A549 (cell line): ENCODE data around the gene TPD52L1. TPM values are rescaled to one million over a fixed set of nuclear protein-coding genes. Genes with fewer than 3 reads are reported as not detected.
A peak's percentile ranks its signal among the peaks of the same experiment; 100 is the strongest.

Source experiments
- ATAC-seq, 2 experiments: fragments of 200-7000 bp in 1 of 2; fragments of >200 bp in 1 of 2; cut with Nextera tagmentation in 1 of 2; cut with Tn5 transposase in 1 of 2; 3 replicates each; pipeline versions ENCODE4 v1.8.0 to v1.9.1; 2018 to 2020; ENCODE audit warnings: mild to moderate bottlenecking in 1 of 2, moderate library complexity in 1 of 2
- CTCF ChIA-PET: fragments of 300-600 bp; sonication (Branson Sonifier 250); formaldehyde crosslinking; extraction: SDS; loops from one replicate; lab custom pipeline; 2021; ENCODE audit warnings: antibody characterized with exemption, inconsistent platforms; lab: Yijun Ruan, JAX
- POLR2A ChIA-PET: fragments of 350-600 bp; formaldehyde crosslinking; extraction: SDS; loops from one replicate; lab custom pipeline; 2021; ENCODE audit warnings: antibody characterized with exemption, inconsistent platforms; lab: Yijun Ruan, JAX
- DNase-seq, 2 experiments: peaks; one replicate each; pipeline versions ENCODE4 v3.0.0 to v3.0.0-alpha.2; 2011 to 2016; ENCODE audit warnings: low read depth in 1 of 2, low spot score in 1 of 2
- FAIRE-seq: peaks from 2 replicates; lab custom pipeline; 2011; peaks lifted over from hg19 to GRCh38; lab: Jason Lieb, UNC
- H3K27ac ChIP-seq, 2 experiments: fragments of >200 bp; sonication (Bioruptor Twin); formaldehyde crosslinking; 3 replicates each; pipeline ENCODE4 v1.5.1; 2016 to 2017
- H3K4me1 ChIP-seq: fragments of >200 bp; sonication (Bioruptor Twin); formaldehyde crosslinking; 3 replicates; pipeline ENCODE4 v1.6.1; 2016
- H3K4me2 ChIP-seq: fragments of >200 bp; sonication (Bioruptor Twin); formaldehyde crosslinking; 3 replicates; pipeline ENCODE4 v1.6.1; 2016
- H3K4me3 ChIP-seq: fragments of >200 bp; sonication (Bioruptor Twin); formaldehyde crosslinking; 3 replicates; pipeline ENCODE4 v1.5.1; 2016
- H3K9me3 ChIP-seq: fragments of >200 bp; sonication (Bioruptor Twin); formaldehyde crosslinking; 3 replicates; pipeline ENCODE4 v1.6.1; 2016
- CEBPB ChIP-seq, 2 experiments: fragments of >200 bp in 1 of 2; sonication (Bioruptor Twin) in 1 of 2; formaldehyde crosslinking in 1 of 2; IDR thresholded peaks; 2 replicates each; pipeline ENCODE4 v1.6.1; 2012 to 2016
- CHD4 ChIP-seq: fragments of 200-600 bp; sonication (generic); IDR thresholded peaks from 2 replicates; pipeline ENCODE4 v1.6.1; 2016; ENCODE audit warnings: antibody characterized with exemption, mild to moderate bottlenecking, borderline replicate concordance
- EHF ChIP-seq: fragments of 250-450 bp; sonication (Bioruptor Pico); IDR thresholded peaks from 2 replicates; pipeline ENCODE4 v1.5.0; 2020; ENCODE audit warnings: mild to moderate bottlenecking
- EP300 ChIP-seq, 2 experiments: fragments of >200 bp; sonication (Bioruptor Twin); formaldehyde crosslinking; IDR thresholded peaks; 2 replicates in 1 of 2; 3 replicates in 1 of 2; pipeline ENCODE4 v1.6.1; 2016 to 2017
- ESRRA ChIP-seq: fragments of 150-350 bp; IDR thresholded peaks from 2 replicates; pipeline ENCODE4 v1.6.1; 2014; ENCODE audit warnings: mild to moderate bottlenecking, low read length, borderline replicate concordance
- GATA3 ChIP-seq: IDR thresholded peaks from 2 replicates; pipeline ENCODE4 v1.6.1; 2012; ENCODE audit warnings: borderline replicate concordance
- HOXB5 ChIP-seq: fragments of 250-450 bp; sonication (Bioruptor Pico); IDR thresholded peaks from 2 replicates; pipeline ENCODE4 v1.5.0; 2020; ENCODE audit warnings: mild to moderate bottlenecking, moderate library complexity
- JUN ChIP-seq, 2 experiments: fragments of >200 bp; sonication (Bioruptor Twin); formaldehyde crosslinking; IDR thresholded peaks; 2 replicates in 1 of 2; 3 replicates in 1 of 2; pipeline ENCODE4 v1.6.1; 2016 to 2017
- JUNB ChIP-seq: fragments of >200 bp; sonication (Bioruptor Twin); formaldehyde crosslinking; IDR thresholded peaks from 2 replicates; pipeline ENCODE4 v1.6.1; 2016
- NFE2L2 ChIP-seq: fragments of 150-350 bp; conservative IDR thresholded peaks from 2 replicates; pipeline ENCODE4 v1.6.1; 2014; ENCODE audit warnings: low read length
- POLR2A ChIP-seq: IDR thresholded peaks from 2 replicates; pipeline ENCODE4 v1.6.1; 2012; ENCODE audit warnings: mild to moderate bottlenecking, low read length
- RAD21 ChIP-seq, 2 experiments: fragments of >200 bp in 1 of 2; sonication (Bioruptor Twin) in 1 of 2; formaldehyde crosslinking in 1 of 2; IDR thresholded peaks in 1 of 2; conservative IDR thresholded peaks in 1 of 2; 2 replicates in 1 of 2; 3 replicates in 1 of 2; pipeline ENCODE4 v1.6.1; 2012 to 2018; ENCODE audit warnings: inconsistent platforms in 1 of 2
- RNF2 ChIP-seq: fragments of 200-600 bp; sonication (generic); IDR thresholded peaks from 2 replicates; pipeline ENCODE4 v1.6.1; 2016; ENCODE audit warnings: low read depth, mild to moderate bottlenecking, antibody characterized with exemption, moderate library complexity, borderline replicate concordance
- SREBF2 ChIP-seq: fragments of 450-650 bp; IDR thresholded peaks from 2 replicates; pipeline ENCODE4 v1.6.1; 2014; ENCODE audit warnings: mild to moderate bottlenecking, moderate library complexity
- WGBS: methylation state at CpG from one replicate; pipeline ENCODE4 v1.1.6; 2017; ENCODE audit errors: missing lambda C conversion rate; 5-methylcytosine and 5-hydroxymethylcytosine counted together
- polyA plus RNA-seq, 4 experiments: library from polyadenylated mRNA; depleted of rRNA in 3 of 4; stranded (reverse); fragments of >200 nt; fragmentation: RNase III in 1 of 4; extraction: RNeasy Plus Mini Kit Qiagen cat#74134 plus additional on column Dnase treatment in 1 of 4; gene quantifications; 2 replicates in 3 of 4; 3 replicates in 1 of 4; pipeline ENCODE4 v1.2.3, GENCODE V29; 2011 to 2017
- TF ChIP-seq, protein P1 (sequence below): fragments of >200 bp; sonication (Bioruptor Twin); formaldehyde crosslinking; IDR thresholded peaks from 3 replicates; pipeline ENCODE4 v1.5.1; 2016
- TF ChIP-seq, protein P2 (sequence below): fragments of >200 bp; sonication (Bioruptor Twin); formaldehyde crosslinking; IDR thresholded peaks from 2 replicates; pipeline ENCODE4 v1.6.1; 2016
- TF ChIP-seq, protein P3 (sequence below): IDR thresholded peaks from 2 replicates; pipeline ENCODE4 v1.6.1; 2012
- TF ChIP-seq, protein P4 (sequence below): fragments of >200 bp; sonication (Bioruptor Twin); formaldehyde crosslinking; IDR thresholded peaks from 3 replicates; pipeline ENCODE4 v1.6.1; 2016
- TF ChIP-seq, protein P5 (sequence below): fragments of 150-350 bp; IDR thresholded peaks from 2 replicates; pipeline ENCODE4 v1.6.1; 2014; ENCODE audit warnings: low read depth, mild to moderate bottlenecking, low read length

The TPD52L1 gene
- polyA plus RNA-seq, 2 of the 4 experiments (the other 2 are of a cell fraction) = 90.1 to 144 TPM

DNA sequence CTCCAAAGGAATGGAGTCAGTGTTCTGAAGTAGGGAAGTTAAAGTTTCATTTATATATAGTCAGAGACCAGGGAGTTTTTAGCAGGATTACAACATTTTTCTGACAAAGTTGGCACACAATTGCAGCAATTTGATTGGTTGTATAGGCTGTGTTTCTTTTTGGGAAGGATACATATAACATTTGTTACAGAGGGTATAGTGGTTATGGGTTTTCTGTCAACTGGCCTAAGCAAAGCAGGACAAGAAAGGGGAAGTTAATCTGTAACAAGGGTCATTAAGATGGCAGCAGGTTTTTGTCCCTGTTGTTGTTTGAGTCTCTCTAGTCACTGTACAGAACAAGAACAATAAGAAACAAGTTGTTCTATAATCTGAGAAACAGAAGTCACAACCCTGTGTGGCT lies 41.4 kb downstream of the TPD52L1 start:
- peaks cover 86% of the 10 kb centered on the region for H3K4me1 ChIP-seq
- peak overlapping the region; percentile 92 for H3K4me2 ChIP-seq
- ChIA-PET CTCF (interaction anchor here (1.3 to 3.2 kb wide), 2 partner anchors 42 to 115 kb away, joined by 3 to 12 read pairs; partner anchors contain the start of gene TPD52L1), POLR2A (no interaction called here)
- no peak for ATAC-seq
- DNase-seq = no peak
- no peak for FAIRE-seq
- peak overlapping the region; percentile 89 to 95; a peak in 5 of 6 replicates for H3K27ac ChIP-seq
- no peaks in the 10 kb centered on the region for H3K9me3 ChIP-seq
- H3K4me3 ChIP-seq = no peak overlapping the region
- TF ChIP-seq, protein P1, sequence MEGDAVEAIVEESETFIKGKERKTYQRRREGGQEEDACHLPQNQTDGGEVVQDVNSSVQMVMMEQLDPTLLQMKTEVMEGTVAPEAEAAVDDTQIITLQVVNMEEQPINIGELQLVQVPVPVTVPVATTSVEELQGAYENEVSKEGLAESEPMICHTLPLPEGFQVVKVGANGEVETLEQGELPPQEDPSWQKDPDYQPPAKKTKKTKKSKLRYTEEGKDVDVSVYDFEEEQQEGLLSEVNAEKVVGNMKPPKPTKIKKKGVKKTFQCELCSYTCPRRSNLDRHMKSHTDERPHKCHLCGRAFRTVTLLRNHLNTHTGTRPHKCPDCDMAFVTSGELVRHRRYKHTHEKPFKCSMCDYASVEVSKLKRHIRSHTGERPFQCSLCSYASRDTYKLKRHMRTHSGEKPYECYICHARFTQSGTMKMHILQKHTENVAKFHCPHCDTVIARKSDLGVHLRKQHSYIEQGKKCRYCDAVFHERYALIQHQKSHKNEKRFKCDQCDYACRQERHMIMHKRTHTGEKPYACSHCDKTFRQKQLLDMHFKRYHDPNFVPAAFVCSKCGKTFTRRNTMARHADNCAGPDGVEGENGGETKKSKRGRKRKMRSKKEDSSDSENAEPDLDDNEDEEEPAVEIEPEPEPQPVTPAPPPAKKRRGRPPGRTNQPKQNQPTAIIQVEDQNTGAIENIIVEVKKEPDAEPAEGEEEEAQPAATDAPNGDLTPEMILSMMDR = no peak
- TF ChIP-seq CHD4 = no peak

DNA sequence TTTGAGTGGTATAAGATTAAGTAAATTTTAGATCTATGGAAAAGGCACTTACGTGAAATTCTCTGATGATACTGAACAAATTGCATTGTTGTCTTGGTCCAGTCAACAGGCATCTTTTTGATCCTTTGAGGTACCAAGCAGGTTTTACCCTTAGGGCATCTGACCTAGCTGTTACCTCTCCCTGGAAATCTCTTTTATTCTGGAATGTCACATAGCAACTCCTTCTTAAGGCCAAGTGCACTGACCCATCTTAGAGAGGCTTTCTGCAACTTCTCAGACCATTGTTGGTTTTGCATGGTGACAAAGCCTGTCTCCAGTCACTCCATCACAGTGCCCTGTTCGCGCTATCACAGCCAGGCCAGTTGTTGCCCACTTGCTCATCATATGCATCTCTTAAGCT lies 42.0 kb downstream of the TPD52L1 start:
- ChIA-PET POLR2A (no interaction called here), CTCF (interaction anchor here (0.6 to 1.3 kb wide), 3 partner anchors 40 to 115 kb away, joined by 3 to 5 read pairs (median 3); no protein-coding TSS in a partner anchor)
- TF ChIP-seq HOXB5 (CRISPR knock-in tag) (no peak), POLR2A (no peak), SREBF2 (no peak)
- ATAC-seq (no peak), FAIRE-seq (no peak), DNase-seq (no peak)
- Histone ChIP-seq H3K4me2 (peak overlapping the region; percentile 92), H3K9me3 (no peaks in the 10 kb centered on the region), H3K4me3 (no peak overlapping the region), H3K27ac (peak overlapping the region; percentile 89 to 95), H3K4me1 (peaks cover 92% of the 10 kb centered on the region)
- WGBS = 95% methylated on average over 3 of the region's 3 CpGs

DNA sequence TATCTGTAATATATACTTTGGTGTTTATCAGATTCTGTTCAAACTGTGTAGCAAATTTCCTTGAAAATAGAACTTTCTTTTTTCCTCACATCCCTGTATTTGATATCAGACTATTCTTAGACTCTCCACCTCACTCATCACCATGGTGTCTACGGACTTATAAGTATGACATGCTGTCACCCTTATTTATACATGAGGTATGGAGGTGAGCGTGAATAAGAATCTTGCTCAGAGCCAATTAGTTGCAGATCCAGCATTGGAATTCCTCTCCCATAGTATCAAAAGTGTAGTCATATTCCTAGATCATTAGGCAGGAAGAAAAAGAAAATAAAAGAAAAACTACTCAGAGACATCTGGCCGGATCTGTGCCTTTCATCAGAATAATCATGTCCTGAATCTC lies 43.0 kb downstream of the TPD52L1 start:
- ChIA-PET POLR2A (no interaction called here), CTCF (interaction anchor here (1.2 to 1.9 kb wide), 2 partner anchors 41 to 43 kb away, joined by 5 read pairs; partner anchors contain the start of gene TPD52L1)
- Histone ChIP-seq H3K4me3 (peak overlapping the region; percentile 27; the same call in 1 of the 3 replicates), H3K4me1 (peaks cover 96% of the 10 kb centered on the region), H3K27ac (peak overlapping the region; percentile 89 to 95), H3K4me2 (peak overlapping the region; percentile 92), H3K9me3 (no peaks in the 10 kb centered on the region)
- FAIRE-seq (no peak), ATAC-seq (no peak), DNase-seq (no peak)
- TF ChIP-seq RNF2 (no peak), NFE2L2 (no peak), HOXB5 (CRISPR knock-in tag) (no peak)
- TF ChIP-seq, protein P2, sequence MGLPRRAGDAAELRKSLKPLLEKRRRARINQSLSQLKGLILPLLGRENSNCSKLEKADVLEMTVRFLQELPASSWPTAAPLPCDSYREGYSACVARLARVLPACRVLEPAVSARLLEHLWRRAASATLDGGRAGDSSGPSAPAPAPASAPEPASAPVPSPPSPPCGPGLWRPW = no peak
- 45% methylated on average over 3 of the region's 3 CpGs for WGBS

DNA sequence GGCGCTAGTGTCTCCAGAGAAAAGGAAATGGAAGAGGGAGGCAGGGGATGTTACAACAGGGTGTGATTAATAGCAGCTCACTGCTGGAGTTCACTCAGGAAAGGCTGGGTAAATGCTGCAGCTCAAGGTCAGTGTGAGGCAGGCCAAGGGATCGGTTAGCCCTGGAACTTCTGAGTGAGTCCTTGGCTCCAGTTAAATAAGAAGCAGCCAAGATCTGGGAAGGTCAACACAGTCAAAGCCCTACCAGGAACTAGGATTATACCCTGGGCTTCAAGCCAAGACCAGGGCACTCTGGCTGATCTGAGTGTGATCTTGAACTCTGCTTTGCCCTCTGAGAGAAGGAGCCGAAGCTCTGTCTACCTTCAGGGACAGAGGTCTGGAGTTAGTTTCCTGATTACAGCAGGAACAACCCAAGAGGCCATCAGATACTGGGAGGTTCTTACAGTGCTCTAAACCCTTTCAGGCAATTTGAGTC lies 44.3 kb downstream of the TPD52L1 start:
- TF ChIP-seq HOXB5 (CRISPR knock-in tag) (peak; percentile 78; the same call in 1 of the 2 replicates), JUN (IDR thresholded peaks at IDR 0.05) (peak; percentile 77 to 84), EHF (no peak), GATA3 (peak; percentile 54; the same call in 1 of the 2 replicates), CEBPB (IDR thresholded peaks at IDR 0.05) (peak in 1 of 2 experiments; percentile 69; a peak in 2 of 4 replicates), RAD21 (conservative IDR thresholded peaks at IDR 0.05 in 1 of 2, IDR thresholded peaks at IDR 0.05 in 1 of 2) (peak in 1 of 2 experiments; percentile 25; a peak in 2 of 5 replicates), JUNB (peak; percentile 39; the same call in 1 of the 2 replicates), POLR2A (no peak), EP300 (IDR thresholded peaks at IDR 0.05) (peak; percentile 47 to 67; a peak in 3 of 5 replicates), ESRRA (peak; percentile 62; the same call in 1 of the 2 replicates)
- TF ChIP-seq, protein P3, sequence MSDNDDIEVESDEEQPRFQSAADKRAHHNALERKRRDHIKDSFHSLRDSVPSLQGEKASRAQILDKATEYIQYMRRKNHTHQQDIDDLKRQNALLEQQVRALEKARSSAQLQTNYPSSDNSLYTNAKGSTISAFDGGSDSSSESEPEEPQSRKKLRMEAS = 0 out of 2 replicates have a peak, but pooled peaks have one; percentile 28
- TF ChIP-seq, protein P4, sequence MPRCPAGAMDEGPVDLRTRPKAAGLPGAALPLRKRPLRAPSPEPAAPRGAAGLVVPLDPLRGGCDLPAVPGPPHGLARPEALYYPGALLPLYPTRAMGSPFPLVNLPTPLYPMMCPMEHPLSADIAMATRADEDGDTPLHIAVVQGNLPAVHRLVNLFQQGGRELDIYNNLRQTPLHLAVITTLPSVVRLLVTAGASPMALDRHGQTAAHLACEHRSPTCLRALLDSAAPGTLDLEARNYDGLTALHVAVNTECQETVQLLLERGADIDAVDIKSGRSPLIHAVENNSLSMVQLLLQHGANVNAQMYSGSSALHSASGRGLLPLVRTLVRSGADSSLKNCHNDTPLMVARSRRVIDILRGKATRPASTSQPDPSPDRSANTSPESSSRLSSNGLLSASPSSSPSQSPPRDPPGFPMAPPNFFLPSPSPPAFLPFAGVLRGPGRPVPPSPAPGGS = peak; percentile 30; the same call in 1 of the 3 replicates
- TF ChIP-seq, protein P5, sequence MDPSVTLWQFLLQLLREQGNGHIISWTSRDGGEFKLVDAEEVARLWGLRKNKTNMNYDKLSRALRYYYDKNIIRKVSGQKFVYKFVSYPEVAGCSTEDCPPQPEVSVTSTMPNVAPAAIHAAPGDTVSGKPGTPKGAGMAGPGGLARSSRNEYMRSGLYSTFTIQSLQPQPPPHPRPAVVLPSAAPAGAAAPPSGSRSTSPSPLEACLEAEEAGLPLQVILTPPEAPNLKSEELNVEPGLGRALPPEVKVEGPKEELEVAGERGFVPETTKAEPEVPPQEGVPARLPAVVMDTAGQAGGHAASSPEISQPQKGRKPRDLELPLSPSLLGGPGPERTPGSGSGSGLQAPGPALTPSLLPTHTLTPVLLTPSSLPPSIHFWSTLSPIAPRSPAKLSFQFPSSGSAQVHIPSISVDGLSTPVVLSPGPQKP = no peak

More for the DNA sequence above, 44.3 kb downstream of the TPD52L1 start:
- WGBS = 3% methylated on average over 3 of the region's 3 CpGs
- POLR2A ChIA-PET = interaction anchor here (1.9 kb wide), 1 partner anchor 104 kb away, joined by 8 read pairs; the partner anchor contains the start of gene HDDC2
- Histone ChIP-seq H3K27ac (peak overlapping the region; percentile 89 to 95), H3K4me2 (peak overlapping the region; percentile 92), H3K4me3 (0 out of 3 replicates have a peak overlapping the region, but pooled peaks have one; percentile 27), H3K4me1 (peaks cover 92% of the 10 kb centered on the region), H3K9me3 (no peaks in the 10 kb centered on the region)
- FAIRE-seq (no peak), ATAC-seq (peak; percentile 87 to 88), DNase-seq (peak; percentile 42 to 90)
- CTCF ChIA-PET = interaction anchor here (1.4 to 1.9 kb wide), 2 partner anchors 44 to 71 kb away, joined by 3 to 5 read pairs; partner anchors contain the start of gene TPD52L1
